Measurements from ENCODE around the gene CD19. TPM values are rescaled to one million over a fixed set of nuclear protein-coding genes. Genes with fewer than 3 reads are reported as not detected.

CD19 gene
- polyA plus RNA-seq (not detected in 2 replicates), polyA minus RNA-seq (not detected in 2 replicates)

DNA sequence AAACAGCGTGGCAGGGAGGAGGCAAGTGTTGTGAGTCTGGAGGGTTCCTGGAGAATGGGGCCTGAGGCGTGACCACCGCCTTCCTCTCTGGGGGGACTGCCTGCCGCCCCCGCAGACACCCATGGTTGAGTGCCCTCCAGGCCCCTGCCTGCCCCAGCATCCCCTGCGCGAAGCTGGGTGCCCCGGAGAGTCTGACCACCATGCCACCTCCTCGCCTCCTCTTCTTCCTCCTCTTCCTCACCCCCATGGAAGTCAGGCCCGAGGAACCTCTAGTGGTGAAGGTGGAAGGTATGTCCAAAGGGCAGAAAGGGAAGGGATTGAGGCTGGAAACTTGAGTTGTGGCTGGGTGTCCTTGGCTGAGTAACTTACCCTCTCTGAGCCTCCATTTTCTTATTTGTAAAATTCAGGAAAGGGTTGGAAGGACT, at the start of gene CD19:
Gene CD19 (plus strand): TSS at position 171 of the 425 bp plus-strand sequence. CDS start 30 bp downstream, at position 201.
- no peak within 1 kb of the TSS for H3K4me2 ChIP-seq (ENCODE audit: low read length)
- no peak within 1 kb of the TSS for H3K4me3 ChIP-seq (ENCODE audit: low read length)
- H3K36me3 ChIP-seq (ENCODE audit: insufficient read depth, low read length): no peaks in the 10 kb centered on the region
- no peaks in the 10 kb centered on the region for H3K9me2 ChIP-seq (ENCODE audit: insufficient read depth, low read length)
- no peaks in the 10 kb centered on the region for H4K20me1 ChIP-seq (ENCODE audit: insufficient read depth)
- no peaks in the 10 kb centered on the region for H3F3A ChIP-seq (ENCODE audit: insufficient read depth, low read length, poor library complexity, severe bottlenecking)
- H3K27ac ChIP-seq (ENCODE audit: low read length): no peak within 1 kb of the TSS
- H2AFZ ChIP-seq (ENCODE audit: low read depth, low read length): no peak within 1 kb of the TSS
- H3K9ac ChIP-seq (ENCODE audit: low read length): no peak within 1 kb of the TSS
- H3K27me3 ChIP-seq (ENCODE audit: insufficient read depth, low read depth, low read length): no peaks in the 10 kb centered on the region
- TF ChIP-seq POLR2AphosphoS5 (IDR thresholded peaks at IDR 0.05) (no peak), TAF1 (IDR thresholded peaks at IDR 0.05; ENCODE audit: low read depth) (no peak), SMC3 (conservative IDR thresholded peaks at IDR 0.05; ENCODE audit: poor library complexity) (no peak), EP300 (conservative IDR thresholded peaks at IDR 0.05; ENCODE audit: poor library complexity, severe bottlenecking) (no peak), MXI1 (conservative IDR thresholded peaks at IDR 0.05; ENCODE audit: poor library complexity, severe bottlenecking) (no peak), EZH2 (IDR thresholded peaks at IDR 0.05; ENCODE audit: borderline replicate concordance, insufficient read depth, low read length, poor library complexity, severe bottlenecking) (no peak)
- TF ChIP-seq, protein P1, sequence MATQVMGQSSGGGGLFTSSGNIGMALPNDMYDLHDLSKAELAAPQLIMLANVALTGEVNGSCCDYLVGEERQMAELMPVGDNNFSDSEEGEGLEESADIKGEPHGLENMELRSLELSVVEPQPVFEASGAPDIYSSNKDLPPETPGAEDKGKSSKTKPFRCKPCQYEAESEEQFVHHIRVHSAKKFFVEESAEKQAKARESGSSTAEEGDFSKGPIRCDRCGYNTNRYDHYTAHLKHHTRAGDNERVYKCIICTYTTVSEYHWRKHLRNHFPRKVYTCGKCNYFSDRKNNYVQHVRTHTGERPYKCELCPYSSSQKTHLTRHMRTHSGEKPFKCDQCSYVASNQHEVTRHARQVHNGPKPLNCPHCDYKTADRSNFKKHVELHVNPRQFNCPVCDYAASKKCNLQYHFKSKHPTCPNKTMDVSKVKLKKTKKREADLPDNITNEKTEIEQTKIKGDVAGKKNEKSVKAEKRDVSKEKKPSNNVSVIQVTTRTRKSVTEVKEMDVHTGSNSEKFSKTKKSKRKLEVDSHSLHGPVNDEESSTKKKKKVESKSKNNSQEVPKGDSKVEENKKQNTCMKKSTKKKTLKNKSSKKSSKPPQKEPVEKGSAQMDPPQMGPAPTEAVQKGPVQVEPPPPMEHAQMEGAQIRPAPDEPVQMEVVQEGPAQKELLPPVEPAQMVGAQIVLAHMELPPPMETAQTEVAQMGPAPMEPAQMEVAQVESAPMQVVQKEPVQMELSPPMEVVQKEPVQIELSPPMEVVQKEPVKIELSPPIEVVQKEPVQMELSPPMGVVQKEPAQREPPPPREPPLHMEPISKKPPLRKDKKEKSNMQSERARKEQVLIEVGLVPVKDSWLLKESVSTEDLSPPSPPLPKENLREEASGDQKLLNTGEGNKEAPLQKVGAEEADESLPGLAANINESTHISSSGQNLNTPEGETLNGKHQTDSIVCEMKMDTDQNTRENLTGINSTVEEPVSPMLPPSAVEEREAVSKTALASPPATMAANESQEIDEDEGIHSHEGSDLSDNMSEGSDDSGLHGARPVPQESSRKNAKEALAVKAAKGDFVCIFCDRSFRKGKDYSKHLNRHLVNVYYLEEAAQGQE (IDR thresholded peaks at IDR 0.05; ENCODE audit: borderline replicate concordance): no peak
- TF ChIP-seq, protein P2, sequence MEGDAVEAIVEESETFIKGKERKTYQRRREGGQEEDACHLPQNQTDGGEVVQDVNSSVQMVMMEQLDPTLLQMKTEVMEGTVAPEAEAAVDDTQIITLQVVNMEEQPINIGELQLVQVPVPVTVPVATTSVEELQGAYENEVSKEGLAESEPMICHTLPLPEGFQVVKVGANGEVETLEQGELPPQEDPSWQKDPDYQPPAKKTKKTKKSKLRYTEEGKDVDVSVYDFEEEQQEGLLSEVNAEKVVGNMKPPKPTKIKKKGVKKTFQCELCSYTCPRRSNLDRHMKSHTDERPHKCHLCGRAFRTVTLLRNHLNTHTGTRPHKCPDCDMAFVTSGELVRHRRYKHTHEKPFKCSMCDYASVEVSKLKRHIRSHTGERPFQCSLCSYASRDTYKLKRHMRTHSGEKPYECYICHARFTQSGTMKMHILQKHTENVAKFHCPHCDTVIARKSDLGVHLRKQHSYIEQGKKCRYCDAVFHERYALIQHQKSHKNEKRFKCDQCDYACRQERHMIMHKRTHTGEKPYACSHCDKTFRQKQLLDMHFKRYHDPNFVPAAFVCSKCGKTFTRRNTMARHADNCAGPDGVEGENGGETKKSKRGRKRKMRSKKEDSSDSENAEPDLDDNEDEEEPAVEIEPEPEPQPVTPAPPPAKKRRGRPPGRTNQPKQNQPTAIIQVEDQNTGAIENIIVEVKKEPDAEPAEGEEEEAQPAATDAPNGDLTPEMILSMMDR (IDR thresholded peaks at IDR 0.05; ENCODE audit: poor library complexity, severe bottlenecking): no peak
- H3K79me2 ChIP-seq (replicated peaks; ENCODE audit: insufficient read depth, low read length): no peaks in the 10 kb centered on the region
- no peaks in the 10 kb centered on the region for H3K9me3 ChIP-seq (ENCODE audit: low read length)

DNA sequence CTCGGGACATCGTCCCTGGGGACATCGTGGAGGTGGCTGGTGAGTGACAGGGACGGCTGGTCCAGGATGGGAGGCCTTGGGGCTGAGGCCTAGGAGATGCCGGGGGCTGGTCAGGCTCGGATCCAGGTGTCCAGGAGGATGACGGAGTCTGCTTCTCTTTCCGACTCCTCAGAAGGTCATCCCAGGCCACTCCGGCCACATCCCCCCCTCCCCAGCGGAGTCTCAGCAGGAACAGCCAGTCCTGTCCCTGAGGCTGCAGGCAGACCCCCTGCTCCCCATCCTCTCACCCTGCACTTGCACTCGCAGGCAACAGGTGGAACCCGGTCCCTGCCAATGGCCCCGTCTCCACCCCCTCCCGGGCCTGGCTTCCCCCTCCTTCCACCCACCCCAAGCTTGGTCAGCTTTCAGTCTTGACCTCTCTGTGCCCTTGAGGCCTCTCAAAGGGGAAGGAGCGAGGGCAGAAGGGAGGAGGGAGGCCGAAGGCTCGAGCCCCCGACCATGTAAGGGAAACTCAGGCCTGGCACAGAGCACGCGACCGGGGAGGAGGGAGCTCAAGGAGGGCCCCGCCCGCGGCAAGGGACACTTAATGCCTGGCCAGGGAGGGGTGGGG, 49.1 kb upstream of the CD19 start:
- H3K27ac ChIP-seq (ENCODE audit: low read length): no peak overlapping the region
- H3K9me3 ChIP-seq (ENCODE audit: low read length): no peaks in the 10 kb centered on the region
- H2AFZ ChIP-seq (ENCODE audit: low read depth, low read length): no peak overlapping the region
- no peaks in the 10 kb centered on the region for H3K79me2 ChIP-seq (replicated peaks; ENCODE audit: insufficient read depth, low read length)
- H3K4me3 ChIP-seq (ENCODE audit: low read length): no peak overlapping the region
- H3K9me2 ChIP-seq (ENCODE audit: insufficient read depth, low read length): no peaks in the 10 kb centered on the region
- no peak overlapping the region for H3K9ac ChIP-seq (ENCODE audit: low read length)
- H3K36me3 ChIP-seq (ENCODE audit: insufficient read depth, low read length): no peaks in the 10 kb centered on the region
- H4K20me1 ChIP-seq (ENCODE audit: insufficient read depth): no peaks in the 10 kb centered on the region
- TF ChIP-seq TAF1 (IDR thresholded peaks at IDR 0.05; ENCODE audit: low read depth): no peak
- TF ChIP-seq EP300 (conservative IDR thresholded peaks at IDR 0.05; ENCODE audit: poor library complexity, severe bottlenecking): no peak
- TF ChIP-seq, protein P1 (IDR thresholded peaks at IDR 0.05; ENCODE audit: borderline replicate concordance): no peak
- TF ChIP-seq POLR2AphosphoS5 (IDR thresholded peaks at IDR 0.05): no peak
- TF ChIP-seq EZH2 (IDR thresholded peaks at IDR 0.05; ENCODE audit: borderline replicate concordance, insufficient read depth, low read length, poor library complexity, severe bottlenecking): no peak
- no peak for TF ChIP-seq SMC3 (conservative IDR thresholded peaks at IDR 0.05; ENCODE audit: poor library complexity)
- no peak for TF ChIP-seq MXI1 (conservative IDR thresholded peaks at IDR 0.05; ENCODE audit: poor library complexity, severe bottlenecking)
- TF ChIP-seq RAD21 (conservative IDR thresholded peaks at IDR 0.05): no peak
- no peaks in the 10 kb centered on the region for H3F3A ChIP-seq (ENCODE audit: insufficient read depth, low read length, poor library complexity, severe bottlenecking)
- H3K4me2 ChIP-seq (ENCODE audit: low read length): no peak overlapping the region
- H3K27me3 ChIP-seq (ENCODE audit: insufficient read depth, low read depth, low read length): no peaks in the 10 kb centered on the region

Data from neural cell (in vitro differentiated cells).